ENCODE data around the gene SPACA1.
"Not testable (repeated sequence)": the region's sequence is repeated elsewhere in the genome, so short reads cannot be mapped to it uniquely, and the experiment has no call there.

SPACA1 gene, protein sequence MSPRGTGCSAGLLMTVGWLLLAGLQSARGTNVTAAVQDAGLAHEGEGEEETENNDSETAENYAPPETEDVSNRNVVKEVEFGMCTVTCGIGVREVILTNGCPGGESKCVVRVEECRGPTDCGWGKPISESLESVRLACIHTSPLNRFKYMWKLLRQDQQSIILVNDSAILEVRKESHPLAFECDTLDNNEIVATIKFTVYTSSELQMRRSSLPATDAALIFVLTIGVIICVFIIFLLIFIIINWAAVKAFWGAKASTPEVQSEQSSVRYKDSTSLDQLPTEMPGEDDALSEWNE

DNA sequence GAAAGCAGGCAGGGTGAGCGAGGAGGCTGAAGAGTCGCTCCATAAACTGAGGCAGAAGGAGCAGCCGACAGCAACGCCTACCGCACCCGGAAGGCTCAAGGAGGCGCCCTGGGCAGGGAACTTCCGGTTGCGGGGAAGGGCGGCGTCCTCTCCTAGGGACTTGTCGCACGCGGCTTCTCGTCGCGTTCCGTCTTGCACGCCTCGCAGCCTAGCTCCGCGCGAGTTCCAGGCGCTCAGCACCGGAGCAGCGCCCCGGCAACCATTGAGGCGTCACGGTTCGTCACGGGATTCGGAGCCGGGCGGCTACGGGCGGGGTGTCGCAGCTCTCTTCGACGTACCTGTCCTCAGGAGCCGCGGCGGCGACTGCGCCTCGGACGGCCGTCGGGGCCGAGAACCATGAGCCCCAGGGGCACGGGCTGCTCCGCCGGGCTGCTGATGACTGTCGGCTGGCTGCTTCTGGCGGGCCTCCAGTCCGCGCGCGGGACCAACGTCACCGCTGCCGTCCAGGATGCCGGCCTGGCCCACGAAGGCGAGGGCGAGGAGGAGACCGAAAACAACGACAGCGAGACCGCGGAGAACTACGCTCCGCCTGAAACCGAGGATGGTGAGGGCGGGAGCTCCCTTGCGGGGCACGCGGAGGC, at the start of gene SPACA1:
TSS of gene SPACA1 (plus strand) at position 332 of the 641 bp plus-strand sequence. CDS start at position 397, 65 bp downstream.
- Histone ChIP-seq H3K36me3 (replicated peaks) (no peaks in the 10 kb centered on the region), H3K27ac (no peak within 1 kb of the TSS), H3K4me3 (ENCODE audit: low read depth, low read length) (no peak within 1 kb of the TSS), H3K27me3 (replicated peaks) (no peaks in the 10 kb centered on the region)
- in situ Hi-C loops (cut with HindIII; ENCODE audit: low pct_ligation_motif_present, low sequenced_read_pairs) = no loop called here
- DNase-seq = no peak
- TF ChIP-seq, protein P1, sequence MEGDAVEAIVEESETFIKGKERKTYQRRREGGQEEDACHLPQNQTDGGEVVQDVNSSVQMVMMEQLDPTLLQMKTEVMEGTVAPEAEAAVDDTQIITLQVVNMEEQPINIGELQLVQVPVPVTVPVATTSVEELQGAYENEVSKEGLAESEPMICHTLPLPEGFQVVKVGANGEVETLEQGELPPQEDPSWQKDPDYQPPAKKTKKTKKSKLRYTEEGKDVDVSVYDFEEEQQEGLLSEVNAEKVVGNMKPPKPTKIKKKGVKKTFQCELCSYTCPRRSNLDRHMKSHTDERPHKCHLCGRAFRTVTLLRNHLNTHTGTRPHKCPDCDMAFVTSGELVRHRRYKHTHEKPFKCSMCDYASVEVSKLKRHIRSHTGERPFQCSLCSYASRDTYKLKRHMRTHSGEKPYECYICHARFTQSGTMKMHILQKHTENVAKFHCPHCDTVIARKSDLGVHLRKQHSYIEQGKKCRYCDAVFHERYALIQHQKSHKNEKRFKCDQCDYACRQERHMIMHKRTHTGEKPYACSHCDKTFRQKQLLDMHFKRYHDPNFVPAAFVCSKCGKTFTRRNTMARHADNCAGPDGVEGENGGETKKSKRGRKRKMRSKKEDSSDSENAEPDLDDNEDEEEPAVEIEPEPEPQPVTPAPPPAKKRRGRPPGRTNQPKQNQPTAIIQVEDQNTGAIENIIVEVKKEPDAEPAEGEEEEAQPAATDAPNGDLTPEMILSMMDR (IDR thresholded peaks at IDR 0.05; ENCODE audit: low read depth, low read length, missing control alignments) = no peak

DNA sequence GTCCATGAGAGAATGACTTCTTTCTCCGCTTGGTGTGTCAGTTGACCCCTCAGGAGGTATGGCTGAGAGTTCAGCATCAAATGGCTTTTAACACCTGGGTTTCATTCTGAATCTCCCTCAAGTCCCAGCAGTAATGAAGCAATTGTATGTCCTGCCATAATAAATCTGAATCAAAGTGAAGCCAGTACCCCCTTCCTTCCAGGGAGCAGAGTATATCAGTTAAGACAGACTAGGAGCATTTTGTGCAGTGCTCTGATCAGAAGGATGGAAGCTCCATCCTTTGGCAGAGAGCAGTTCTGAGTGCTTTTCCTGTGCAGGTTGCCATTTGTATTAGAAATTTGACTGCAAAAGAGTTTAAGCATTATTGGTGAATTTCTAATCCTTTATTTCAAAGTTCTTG, 46.9 kb upstream of the SPACA1 start:
- no peak for DNase-seq
- H3K27me3 ChIP-seq (replicated peaks) = no peaks in the 10 kb centered on the region
- no peak overlapping the region for H3K27ac ChIP-seq
- in situ Hi-C loops (cut with HindIII; ENCODE audit: low pct_ligation_motif_present, low sequenced_read_pairs) = no loop called here
- no peak overlapping the region for H3K4me3 ChIP-seq (ENCODE audit: low read depth, low read length)
- H3K36me3 ChIP-seq (replicated peaks) = no peaks in the 10 kb centered on the region
- TF ChIP-seq, protein P1 (IDR thresholded peaks at IDR 0.05; ENCODE audit: low read depth, low read length, missing control alignments) = no peak

DNA sequence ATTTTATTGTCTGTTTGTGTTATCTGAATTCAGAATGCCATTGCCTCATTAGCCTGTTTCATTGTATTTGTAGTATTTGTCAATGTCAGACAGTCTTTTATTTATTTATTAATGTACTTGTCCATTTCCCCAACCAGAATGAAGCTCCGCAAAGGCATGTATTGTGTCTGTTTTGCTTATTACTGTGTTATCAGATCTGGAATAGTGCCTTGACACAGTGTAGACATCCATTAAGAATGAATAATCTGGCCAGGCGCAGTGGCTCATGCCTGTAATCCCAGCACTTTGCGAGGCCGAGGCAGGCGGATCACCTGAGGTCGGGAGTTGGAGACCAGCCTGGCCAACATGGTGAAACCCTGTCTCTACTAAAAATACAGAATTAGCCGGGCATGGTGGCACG, 46.4 kb upstream of the SPACA1 start:
- in situ Hi-C loops (cut with HindIII; ENCODE audit: low pct_ligation_motif_present, low sequenced_read_pairs); H3K27me3 ChIP-seq (replicated peaks); DNase-seq; H3K36me3 ChIP-seq (replicated peaks); H3K27ac ChIP-seq; H3K4me3 ChIP-seq (ENCODE audit: low read depth, low read length): not testable (repeated sequence)

DNA sequence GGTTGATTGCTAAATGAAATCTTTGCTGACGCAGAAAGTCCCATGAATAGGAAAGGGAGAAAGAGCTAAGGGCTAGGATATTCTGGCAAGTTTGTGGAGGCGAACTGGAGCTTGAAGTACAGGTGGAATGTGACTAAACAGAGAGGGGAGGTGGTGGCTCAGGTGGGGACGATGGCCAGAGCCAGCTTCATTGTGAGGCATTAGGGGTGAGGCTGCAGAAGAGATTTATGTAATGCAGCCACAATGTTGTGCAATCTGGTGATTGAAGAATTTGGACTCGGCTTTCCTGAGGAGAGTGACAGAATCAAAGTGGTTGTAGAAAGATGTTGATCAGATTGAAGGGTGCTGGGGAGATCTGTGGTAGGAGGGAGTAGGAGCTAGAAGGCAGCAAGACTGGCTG, 42.9 kb upstream of the SPACA1 start:
- TF ChIP-seq, protein P1 (IDR thresholded peaks at IDR 0.05; ENCODE audit: low read depth, low read length, missing control alignments) = no peak
- no peak overlapping the region for H3K27ac ChIP-seq
- DNase-seq = no peak
- no peaks in the 10 kb centered on the region for H3K27me3 ChIP-seq (replicated peaks)
- H3K4me3 ChIP-seq (ENCODE audit: low read depth, low read length) = no peak overlapping the region
- H3K36me3 ChIP-seq (replicated peaks) = no peaks in the 10 kb centered on the region
- in situ Hi-C loops (cut with HindIII; ENCODE audit: low pct_ligation_motif_present, low sequenced_read_pairs) = no loop called here

DNA sequence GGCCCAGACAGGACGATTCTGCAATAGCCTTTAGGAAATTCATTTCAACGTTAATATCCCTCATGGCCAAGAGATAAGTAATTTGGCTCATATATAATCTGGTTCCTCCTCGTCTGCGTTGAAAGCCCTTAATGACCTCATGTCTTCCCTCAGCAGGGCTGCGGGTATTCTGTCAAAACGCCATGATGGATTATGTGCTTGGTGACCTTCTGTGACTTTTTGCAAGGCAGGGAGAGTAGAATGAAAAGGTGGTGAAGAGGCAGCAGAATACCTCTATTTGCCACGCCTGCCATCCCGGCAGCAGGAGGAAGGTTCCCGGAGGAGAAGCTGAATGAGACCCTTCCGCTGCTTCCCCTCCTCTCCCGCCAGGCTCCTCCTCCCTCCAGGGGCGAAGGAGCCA, 41.1 kb upstream of the SPACA1 start:
- in situ Hi-C loops (cut with HindIII; ENCODE audit: low pct_ligation_motif_present, low sequenced_read_pairs) = no loop called here
- no peak for DNase-seq
- H3K27me3 ChIP-seq (replicated peaks) = no peaks in the 10 kb centered on the region
- H3K36me3 ChIP-seq (replicated peaks) = no peaks in the 10 kb centered on the region
- TF ChIP-seq, protein P1 (IDR thresholded peaks at IDR 0.05; ENCODE audit: low read depth, low read length, missing control alignments) = no peak
- H3K27ac ChIP-seq = no peak overlapping the region
- no peak overlapping the region for H3K4me3 ChIP-seq (ENCODE audit: low read depth, low read length)

DNA sequence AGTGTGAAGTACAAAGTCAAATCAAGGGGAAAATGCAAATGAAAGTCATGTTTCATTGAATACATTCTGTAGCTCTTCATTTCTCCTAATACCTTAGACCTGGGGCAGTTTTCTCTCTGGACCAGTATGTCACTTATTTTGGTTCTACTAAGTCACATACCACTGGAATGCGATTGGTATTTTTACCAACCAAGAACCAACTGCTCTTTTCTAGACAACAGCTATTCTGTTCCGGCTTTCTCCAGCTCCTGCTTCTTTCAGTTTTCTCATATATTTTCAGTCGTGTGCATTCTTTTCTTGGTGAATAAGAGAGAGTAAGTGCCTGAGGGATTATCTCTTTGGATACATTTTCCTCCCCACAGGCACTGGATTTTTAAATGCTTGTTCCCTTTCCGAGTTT, 39.2 kb upstream of the SPACA1 start:
- Histone ChIP-seq H3K27me3 (replicated peaks) (no peaks in the 10 kb centered on the region), H3K4me3 (ENCODE audit: low read depth, low read length) (no peak overlapping the region), H3K27ac (peak overlapping the region; percentile 86), H3K36me3 (replicated peaks) (no peaks in the 10 kb centered on the region)
- TF ChIP-seq, protein P1 (IDR thresholded peaks at IDR 0.05; ENCODE audit: low read depth, low read length, missing control alignments) = no peak
- DNase-seq = peak; percentile 35
- in situ Hi-C loops (cut with HindIII; ENCODE audit: low pct_ligation_motif_present, low sequenced_read_pairs) = no loop called here
